ENCODE measurements around the gene PRMT1. TPM values are rescaled to one million over a fixed set of nuclear protein-coding genes. Genes with fewer than 3 reads are reported as not detected.

Gene PRMT1
- total and polyA plus RNA-seq, 4 donors, result 35.1 to 67.2 (median 53.8) TPM

- DNase-seq (ENCODE audit: low spot score), result no peak
- Histone ChIP-seq H3K27ac (ENCODE audit: low read depth in 1 of 2, low read length in 2 of 2) (no peak overlapping the region), H3K27me3 (ENCODE audit: control insufficient read depth in 4 of 4, insufficient read depth in 4 of 4, low read length in 3 of 4) (no peaks in the 10 kb centered on the region), H3K4me1 (ENCODE audit: control insufficient read depth in 4 of 4, insufficient read depth in 4 of 4, low read length in 3 of 4) (peaks cover 9 to 44% (median 31%) of the 10 kb centered on the region in 4 donors), H3K9me3 (ENCODE audit: control insufficient read depth in 4 of 4, low read length in 3 of 4) (no peaks in the 10 kb centered on the region), H3K9ac (ENCODE audit: low read depth in 1 of 2, low read length in 2 of 2) (no peak overlapping the region), H3K4me3 (ENCODE audit: low read depth in 1 of 3, low read length in 3 of 3) (no peak overlapping the region), H3K36me3 (ENCODE audit: control insufficient read depth in 4 of 4, insufficient read depth in 3 of 4, low read depth in 1 of 4, low read length in 3 of 4) (peaks cover 0 to 7% (median 1%) of the 10 kb centered on the region in 4 donors)
- WGBS, result 94% methylated on average over 2 of the region's 2 CpGs
- no peak for TF ChIP-seq MAX (IDR thresholded peaks at IDR 0.05)
- no peak for TF ChIP-seq SP1 (IDR thresholded peaks at IDR 0.05)
- TF ChIP-seq HNF4G (IDR thresholded peaks at IDR 0.05), result no peak
- TF ChIP-seq FOXA1 (IDR thresholded peaks at IDR 0.05), result no peak
- TF ChIP-seq NR2F2 (IDR thresholded peaks at IDR 0.05), result no peak
- TF ChIP-seq HNF4A (conservative IDR thresholded peaks at IDR 0.05), result no peak
- TF ChIP-seq JUND (IDR thresholded peaks at IDR 0.05), result no peak
- no peak for TF ChIP-seq RAD21 (IDR thresholded peaks at IDR 0.05)
- TF ChIP-seq TAF1 (conservative IDR thresholded peaks at IDR 0.05), result no peak
- TF ChIP-seq EGR1 (IDR thresholded peaks at IDR 0.05; ENCODE audit: low read depth in 2 of 2), result no peak
- TF ChIP-seq ATF3 (IDR thresholded peaks at IDR 0.05), result no peak
- no peak for TF ChIP-seq RXRA (IDR thresholded peaks at IDR 0.05)
- no peak for TF ChIP-seq CTCF (IDR thresholded peaks at IDR 0.05; ENCODE audit: low read depth, low read length, missing input control)
These were observed 9.6 kb upstream of the PRMT1 start for GRCh38 chr19:49667473-49667872.

- no peak overlapping the region for H3K9ac ChIP-seq (ENCODE audit: low read depth in 1 of 2, low read length in 2 of 2)
- no peaks in the 10 kb centered on the region for H3K9me3 ChIP-seq (ENCODE audit: control insufficient read depth in 4 of 4, low read length in 3 of 4)
- no peak overlapping the region for H3K4me3 ChIP-seq (ENCODE audit: low read depth in 1 of 3, low read length in 3 of 3)
- WGBS, result 91% methylated on average over 3 of the region's 3 CpGs
- no peaks in the 10 kb centered on the region for H3K27me3 ChIP-seq (ENCODE audit: control insufficient read depth in 4 of 4, insufficient read depth in 4 of 4, low read length in 3 of 4)
- TF ChIP-seq ATF3 (IDR thresholded peaks at IDR 0.05), result no peak
- no peak for TF ChIP-seq EGR1 (IDR thresholded peaks at IDR 0.05; ENCODE audit: low read depth in 2 of 2)
- no peak for TF ChIP-seq RXRA (IDR thresholded peaks at IDR 0.05)
- TF ChIP-seq RAD21 (IDR thresholded peaks at IDR 0.05), result no peak
- TF ChIP-seq TAF1 (conservative IDR thresholded peaks at IDR 0.05), result no peak
- TF ChIP-seq GABPA (IDR thresholded peaks at IDR 0.05 in 1 of 2, conservative IDR thresholded peaks at IDR 0.05 in 1 of 2), result no peak
- peaks cover 0 to 2% (median 0%) of the 10 kb centered on the region in 4 donors for H3K36me3 ChIP-seq (ENCODE audit: control insufficient read depth in 4 of 4, insufficient read depth in 3 of 4, low read depth in 1 of 4, low read length in 3 of 4)
- no peak for DNase-seq (ENCODE audit: low spot score)
- H3K27ac ChIP-seq (ENCODE audit: low read depth in 1 of 2, low read length in 2 of 2), result no peak overlapping the region
- H3K4me1 ChIP-seq (ENCODE audit: control insufficient read depth in 4 of 4, insufficient read depth in 4 of 4, low read length in 3 of 4), result peaks cover 8 to 29% (median 20%) of the 10 kb centered on the region in 4 donors
These were observed 7.6 kb upstream of the PRMT1 start for GRCh38 chr19:49669516-49669915.

GRCh38 chr19:49672131-49672919 is 4.7 kb upstream of the PRMT1 start:
- H3K9ac ChIP-seq (ENCODE audit: low read depth in 1 of 2, low read length in 2 of 2), result no peak overlapping the region
- TF ChIP-seq FOXA1 (IDR thresholded peaks at IDR 0.05) (no peak), REST (IDR thresholded peaks at IDR 0.05) (peak; percentile 14), RXRA (IDR thresholded peaks at IDR 0.05) (peak; percentile 49 to 56), CTCF (IDR thresholded peaks at IDR 0.05; ENCODE audit: low read depth, low read length, missing input control) (peak; percentile 90), TAF1 (conservative IDR thresholded peaks at IDR 0.05) (no peak), NR2F2 (IDR thresholded peaks at IDR 0.05) (no peak), RAD21 (IDR thresholded peaks at IDR 0.05) (peak; percentile 76 to 87), MAX (IDR thresholded peaks at IDR 0.05) (peak; percentile 8), HNF4A (conservative IDR thresholded peaks at IDR 0.05) (peak; percentile 92 to 93), SP1 (IDR thresholded peaks at IDR 0.05) (peak; percentile 76), JUND (IDR thresholded peaks at IDR 0.05) (no peak), FOXA2 (IDR thresholded peaks at IDR 0.05) (no peak)

More at GRCh38 chr19:49672131-49672919, 4.7 kb upstream of the PRMT1 start:
- DNase-seq (ENCODE audit: low spot score), result peak; percentile 82
- peaks cover 0 to 17% (median 7%) of the 10 kb centered on the region in 4 donors for H3K4me1 ChIP-seq (ENCODE audit: control insufficient read depth in 4 of 4, insufficient read depth in 4 of 4, low read length in 3 of 4)
- peak overlapping the region; percentile 63 to 83 for H3K27ac ChIP-seq (ENCODE audit: low read depth in 1 of 2, low read length in 2 of 2)
- no peaks in the 10 kb centered on the region for H3K9me3 ChIP-seq (ENCODE audit: control insufficient read depth in 4 of 4, low read length in 3 of 4)
- H3K27me3 ChIP-seq (ENCODE audit: control insufficient read depth in 4 of 4, insufficient read depth in 4 of 4, low read length in 3 of 4), result no peaks in the 10 kb centered on the region
- H3K4me3 ChIP-seq (ENCODE audit: low read depth in 1 of 3, low read length in 3 of 3), result peak overlapping the region in 1 of 3 donors; percentile 16
- WGBS, result 22% methylated on average over 28 of the region's 28 CpGs
- H3K36me3 ChIP-seq (ENCODE audit: control insufficient read depth in 4 of 4, insufficient read depth in 3 of 4, low read depth in 1 of 4, low read length in 3 of 4), result peaks cover 0 to 2% (median 0%) of the 10 kb centered on the region in 4 donors

Measured in liver (tissue), 9 donors.